ENCODE data around the gene NLN. TPM values are rescaled to one million over a fixed set of nuclear protein-coding genes. Genes with fewer than 3 reads are reported as not detected.

Gene NLN
- total and polyA plus RNA-seq, 2 experiments from 2014 or later: 16.4 to 24.3 TPM

GRCh38 chr5:65811885-65812284 is 89.9 kb downstream of the NLN start:
- peak; percentile 64 for DNase-seq (ENCODE audit: low spot score)
- H3K79me2 ChIP-seq: no peaks in the 10 kb centered on the region
- peak overlapping the region; percentile 84 for H3K27ac ChIP-seq
- H2AFZ ChIP-seq: no peak overlapping the region
- no peaks in the 10 kb centered on the region for H3K9me2 ChIP-seq (replicated peaks; ENCODE audit: insufficient read depth)
- TF ChIP-seq EZH2phosphoT487 (IDR thresholded peaks at IDR 0.05; ENCODE audit: low read depth, severe bottlenecking, unreplicated experiment): no peak
- TF ChIP-seq EZH2 (IDR thresholded peaks at IDR 0.05; ENCODE audit: borderline replicate concordance): no peak
- TF ChIP-seq CTCF (IDR thresholded peaks at IDR 0.05; ENCODE audit: poor library complexity): no peak
- no peaks in the 10 kb centered on the region for H3K27me3 ChIP-seq
- 66% methylated on average over 3 of the region's 3 CpGs for WGBS (ENCODE audit: low lambda C conversion rate, missing lambda C conversion rate)
- no peak overlapping the region for H3K4me3 ChIP-seq
- H3K4me1 ChIP-seq (ENCODE audit: insufficient read depth): peaks cover 11% of the 10 kb centered on the region
- no peaks in the 10 kb centered on the region for H3K9me3 ChIP-seq (ENCODE audit: low read depth)
- peak overlapping the region; percentile 35 for H3K4me2 ChIP-seq
- H3K36me3 ChIP-seq (replicated peaks; ENCODE audit: insufficient read depth, low read depth): no peaks in the 10 kb centered on the region
- H4K20me1 ChIP-seq (ENCODE audit: insufficient read depth, poor library complexity, severe bottlenecking): no peaks in the 10 kb centered on the region

GRCh38 chr5:65812648-65813047 is 90.6 kb downstream of the NLN start:
- Histone ChIP-seq H3K4me3 (no peak overlapping the region), H3K27ac (peak overlapping the region; percentile 84), H3K9me3 (ENCODE audit: low read depth) (no peaks in the 10 kb centered on the region), H3K79me2 (no peaks in the 10 kb centered on the region), H4K20me1 (ENCODE audit: insufficient read depth, poor library complexity, severe bottlenecking) (no peaks in the 10 kb centered on the region), H3K9me2 (replicated peaks; ENCODE audit: insufficient read depth) (no peaks in the 10 kb centered on the region), H3K4me2 (peak overlapping the region; percentile 35), H3K4me1 (ENCODE audit: insufficient read depth) (peaks cover 14% of the 10 kb centered on the region), H2AFZ (no peak overlapping the region), H3K36me3 (replicated peaks; ENCODE audit: insufficient read depth, low read depth) (no peaks in the 10 kb centered on the region), H3K27me3 (no peaks in the 10 kb centered on the region)
- TF ChIP-seq EZH2phosphoT487 (IDR thresholded peaks at IDR 0.05; ENCODE audit: low read depth, severe bottlenecking, unreplicated experiment) (no peak), CTCF (IDR thresholded peaks at IDR 0.05; ENCODE audit: poor library complexity) (no peak), EZH2 (IDR thresholded peaks at IDR 0.05; ENCODE audit: borderline replicate concordance) (no peak)
- DNase-seq (ENCODE audit: low spot score): peak; percentile 69
- 71% methylated on average over 2 of the region's 2 CpGs for WGBS (ENCODE audit: low lambda C conversion rate, missing lambda C conversion rate)

GRCh38 chr5:65813174-65813573 is 91.2 kb downstream of the NLN start:
- H3K9me2 ChIP-seq (replicated peaks; ENCODE audit: insufficient read depth): no peaks in the 10 kb centered on the region
- H3K4me2 ChIP-seq: peak overlapping the region; percentile 28
- H3K27me3 ChIP-seq: no peaks in the 10 kb centered on the region
- peaks cover 20% of the 10 kb centered on the region for H3K4me1 ChIP-seq (ENCODE audit: insufficient read depth)
- TF ChIP-seq EZH2 (IDR thresholded peaks at IDR 0.05; ENCODE audit: borderline replicate concordance) (no peak), EZH2phosphoT487 (IDR thresholded peaks at IDR 0.05; ENCODE audit: low read depth, severe bottlenecking, unreplicated experiment) (no peak), CTCF (IDR thresholded peaks at IDR 0.05; ENCODE audit: poor library complexity) (no peak)
- H3K36me3 ChIP-seq (replicated peaks; ENCODE audit: insufficient read depth, low read depth): no peaks in the 10 kb centered on the region
- H3K27ac ChIP-seq: peak overlapping the region; percentile 84
- H3K4me3 ChIP-seq: no peak overlapping the region
- no peak for DNase-seq (ENCODE audit: low spot score)
- no peaks in the 10 kb centered on the region for H4K20me1 ChIP-seq (ENCODE audit: insufficient read depth, poor library complexity, severe bottlenecking)
- no peak overlapping the region for H2AFZ ChIP-seq
- H3K9me3 ChIP-seq (ENCODE audit: low read depth): no peaks in the 10 kb centered on the region
- H3K79me2 ChIP-seq: no peaks in the 10 kb centered on the region

DNA sequence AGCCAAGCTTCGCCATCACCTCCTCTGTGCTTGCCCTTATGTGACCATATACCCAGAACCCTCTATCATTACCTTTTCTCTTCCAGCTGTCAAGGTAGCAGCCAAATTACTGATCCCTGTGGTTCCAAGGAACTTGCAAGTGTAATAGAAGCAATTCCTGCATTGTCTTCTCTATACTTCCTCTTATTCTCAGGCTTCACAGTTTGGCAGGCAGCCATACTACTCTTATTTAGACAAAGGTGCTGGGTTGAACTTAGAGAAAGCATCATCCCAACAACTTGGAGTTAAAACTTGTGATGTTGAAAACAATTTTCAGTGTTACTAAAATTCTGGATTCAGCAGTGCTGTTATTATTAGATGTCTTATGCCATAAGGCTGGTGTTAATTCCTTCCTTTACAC is 93.2 kb downstream of the NLN start:
- Histone ChIP-seq H3K4me1 (ENCODE audit: insufficient read depth) (peaks cover 30% of the 10 kb centered on the region), H3K27ac (no peak overlapping the region), H3K4me3 (no peak overlapping the region), H3K27me3 (no peaks in the 10 kb centered on the region), H4K20me1 (ENCODE audit: insufficient read depth, poor library complexity, severe bottlenecking) (no peaks in the 10 kb centered on the region), H3K9me2 (replicated peaks; ENCODE audit: insufficient read depth) (no peaks in the 10 kb centered on the region), H3K79me2 (no peaks in the 10 kb centered on the region), H2AFZ (no peak overlapping the region), H3K9me3 (ENCODE audit: low read depth) (no peaks in the 10 kb centered on the region), H3K4me2 (no peak overlapping the region), H3K36me3 (replicated peaks; ENCODE audit: insufficient read depth, low read depth) (no peaks in the 10 kb centered on the region)
- TF ChIP-seq EZH2 (IDR thresholded peaks at IDR 0.05; ENCODE audit: borderline replicate concordance): no peak
- no peak for TF ChIP-seq EZH2phosphoT487 (IDR thresholded peaks at IDR 0.05; ENCODE audit: low read depth, severe bottlenecking, unreplicated experiment)
- TF ChIP-seq CTCF (IDR thresholded peaks at IDR 0.05; ENCODE audit: poor library complexity): no peak
- DNase-seq (ENCODE audit: low spot score): no peak
- 87% methylated on average over 1 of the region's 1 CpG for WGBS (ENCODE audit: low lambda C conversion rate, missing lambda C conversion rate)

All from hepatocyte (in vitro differentiated cells).